ENCODE data around the gene PINK1. TPM values are rescaled to one million over a fixed set of nuclear protein-coding genes. Genes with fewer than 3 reads are reported as not detected.

PINK1 gene
- total RNA-seq, 1 experiment from 2014 or later = 7.2 TPM

- ChIA-PET CTCF (no interaction called here), POLR2A (ENCODE audit: low non-redundant PET) (no interaction called here)
- TF ChIP-seq CTCF (conservative IDR thresholded peaks at IDR 0.05; ENCODE audit: low read depth, low read length) (no peak), EZH2 (IDR thresholded peaks at IDR 0.05; ENCODE audit: borderline replicate concordance, low read depth, low read length, poor library complexity, severe bottlenecking) (no peak)
Measured at GRCh38 chr1:20678599-20678998, 45.3 kb downstream of the PINK1 start.

GRCh38 chr1:20680269-20680668 lies 47.0 kb downstream of the PINK1 start:
- no peak for TF ChIP-seq EZH2 (IDR thresholded peaks at IDR 0.05; ENCODE audit: borderline replicate concordance, low read depth, low read length, poor library complexity, severe bottlenecking)
- TF ChIP-seq CTCF (conservative IDR thresholded peaks at IDR 0.05; ENCODE audit: low read depth, low read length) = no peak
- ChIA-PET POLR2A (ENCODE audit: low non-redundant PET) (no interaction called here), CTCF (no interaction called here)
- no peak overlapping the region for H3K27ac ChIP-seq (ENCODE audit: low read depth, low read length, poor library complexity, severe bottlenecking)
- intact Hi-C loops (cut with micrococcal nuclease; ENCODE audit: unreplicated experiment) = no loop called here
- H3K4me1 ChIP-seq (ENCODE audit: insufficient read depth, low read length, poor library complexity, severe bottlenecking) = no peaks in the 10 kb centered on the region
- no TSS peak for BruUV-seq (replicated peaks)
- H3K36me3 ChIP-seq (ENCODE audit: insufficient read depth, low read length, poor library complexity, severe bottlenecking) = no peaks in the 10 kb centered on the region
- no peak for DNase-seq (ENCODE audit: low spot score)
- H3K27me3 ChIP-seq (replicated peaks; ENCODE audit: insufficient read depth, low read depth, low read length, poor library complexity) = no peaks in the 10 kb centered on the region
- H3K4me3 ChIP-seq (ENCODE audit: low read depth, low read length, poor library complexity, severe bottlenecking) = no peak overlapping the region
- no peaks in the 10 kb centered on the region for H3K9me3 ChIP-seq (ENCODE audit: low read depth, low read length, poor library complexity, severe bottlenecking)

More at GRCh38 chr1:20678599-20678998, 45.3 kb downstream of the PINK1 start:
- no peak overlapping the region for H3K4me3 ChIP-seq (ENCODE audit: low read depth, low read length, poor library complexity, severe bottlenecking)
- no peak for DNase-seq (ENCODE audit: low spot score)
- no peak overlapping the region for H3K27ac ChIP-seq (ENCODE audit: low read depth, low read length, poor library complexity, severe bottlenecking)
- no peaks in the 10 kb centered on the region for H3K4me1 ChIP-seq (ENCODE audit: insufficient read depth, low read length, poor library complexity, severe bottlenecking)
- H3K36me3 ChIP-seq (ENCODE audit: insufficient read depth, low read length, poor library complexity, severe bottlenecking) = no peaks in the 10 kb centered on the region
- no TSS peak for BruUV-seq (replicated peaks)
- H3K27me3 ChIP-seq (replicated peaks; ENCODE audit: insufficient read depth, low read depth, low read length, poor library complexity) = no peaks in the 10 kb centered on the region
- intact Hi-C loops (cut with micrococcal nuclease; ENCODE audit: unreplicated experiment) = no loop called here
- H3K9me3 ChIP-seq (ENCODE audit: low read depth, low read length, poor library complexity, severe bottlenecking) = no peaks in the 10 kb centered on the region

GRCh38 chr1:20681999-20682398 lies 48.7 kb downstream of the PINK1 start:
- no peaks in the 10 kb centered on the region for H3K9me3 ChIP-seq (ENCODE audit: low read depth, low read length, poor library complexity, severe bottlenecking)
- BruUV-seq (replicated peaks) = no TSS peak
- intact Hi-C loops (cut with micrococcal nuclease; ENCODE audit: unreplicated experiment) = no loop called here
- no peaks in the 10 kb centered on the region for H3K36me3 ChIP-seq (ENCODE audit: insufficient read depth, low read length, poor library complexity, severe bottlenecking)
- no peak for TF ChIP-seq EZH2 (IDR thresholded peaks at IDR 0.05; ENCODE audit: borderline replicate concordance, low read depth, low read length, poor library complexity, severe bottlenecking)
- no peak for TF ChIP-seq CTCF (conservative IDR thresholded peaks at IDR 0.05; ENCODE audit: low read depth, low read length)
- H3K4me3 ChIP-seq (ENCODE audit: low read depth, low read length, poor library complexity, severe bottlenecking) = no peak overlapping the region
- no peak overlapping the region for H3K27ac ChIP-seq (ENCODE audit: low read depth, low read length, poor library complexity, severe bottlenecking)
- no peaks in the 10 kb centered on the region for H3K27me3 ChIP-seq (replicated peaks; ENCODE audit: insufficient read depth, low read depth, low read length, poor library complexity)
- POLR2A ChIA-PET (ENCODE audit: low non-redundant PET) = no interaction called here
- no peaks in the 10 kb centered on the region for H3K4me1 ChIP-seq (ENCODE audit: insufficient read depth, low read length, poor library complexity, severe bottlenecking)
- CTCF ChIA-PET = interaction anchor here (0.6 kb wide), 1 partner anchor 11 kb away, joined by 13 read pairs; no protein-coding TSS in a partner anchor
- no peak for DNase-seq (ENCODE audit: low spot score)
